SJCRH30 (cell line): ENCODE measurements around the gene HEMK1. TPM values are rescaled to one million over a fixed set of nuclear protein-coding genes. Genes with fewer than 3 reads are reported as not detected.
A peak's percentile ranks its signal among the peaks of the same experiment; 100 is the strongest.

ENCODE experiments used
- DNase-seq, 2 experiments: peaks; one replicate each; pipeline ENCODE4 v3.0.0-alpha.2; 2015 to 2020
- H3K27ac ChIP-seq: fragments of 250-450 bp; sonication (Bioruptor Pico); 2 replicates; pipeline ENCODE4 v1.5.1; 2020; ENCODE audit warnings: mild to moderate bottlenecking, moderate library complexity
- H3K27me3 ChIP-seq: fragments of 250-450 bp; sonication (Bioruptor Pico); 2 replicates; pipeline ENCODE4 v1.5.1; 2020; ENCODE audit warnings: mild to moderate bottlenecking, moderate library complexity
- H3K36me3 ChIP-seq: fragments of 250-450 bp; sonication (Bioruptor Pico); 2 replicates; pipeline ENCODE4 v1.5.1; 2020; ENCODE audit warnings: mild to moderate bottlenecking, moderate library complexity
- H3K4me1 ChIP-seq: fragments of 250-450 bp; sonication (Bioruptor Pico); 2 replicates; pipeline ENCODE4 v1.5.1; 2020; ENCODE audit warnings: mild to moderate bottlenecking, moderate library complexity
- H3K4me3 ChIP-seq: fragments of 250-450 bp; sonication (Bioruptor Pico); 2 replicates; pipeline ENCODE4 v1.5.1; 2020; ENCODE audit warnings: mild to moderate bottlenecking, moderate library complexity
- H3K9me3 ChIP-seq: fragments of 250-450 bp; sonication (Bioruptor Pico); replicated peaks from 2 replicates; pipeline ENCODE4 v1.5.1; 2020; ENCODE audit warnings: mild to moderate bottlenecking, moderate library complexity
- total RNA-seq: library from RNA; depleted of rRNA; stranded (reverse); fragments of >200 nt; shearing (Covaris generic); gene quantifications from 2 replicates; pipeline ENCODE4 v1.2.3, GENCODE V29; 2014

HEMK1 gene
- total RNA-seq, 1 experiment from 2014 or later, result 6.2 TPM

- DNase-seq, result no peak
- Histone ChIP-seq H3K4me3 (no peak overlapping the region), H3K36me3 (peaks cover 5% of the 10 kb centered on the region), H3K4me1 (no peaks in the 10 kb centered on the region; the same call in 1 of the 2 replicates), H3K27ac (no peak overlapping the region), H3K27me3 (no peaks in the 10 kb centered on the region), H3K9me3 (no peaks in the 10 kb centered on the region)
Measured at GRCh38 chr3:50609071-50609762, 39.9 kb downstream of the HEMK1 start.

DNA sequence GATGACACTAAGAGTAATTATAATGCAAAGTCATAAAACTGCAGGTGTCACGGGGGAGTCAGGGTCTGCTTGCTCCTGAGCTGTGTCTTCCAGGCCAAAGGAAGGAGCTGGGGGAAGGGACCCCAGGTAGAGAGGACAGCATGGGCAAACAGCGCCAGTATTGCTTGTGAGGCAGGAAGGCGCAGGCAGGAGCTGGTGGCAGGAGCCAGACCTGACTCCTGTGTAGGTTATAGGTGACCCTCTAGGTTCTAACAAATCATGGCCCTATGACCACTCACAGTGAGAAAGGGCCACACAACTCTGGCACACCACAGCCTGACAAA is 40.4 kb downstream of the HEMK1 start:
- Histone ChIP-seq H3K27me3 (no peaks in the 10 kb centered on the region), H3K9me3 (no peaks in the 10 kb centered on the region), H3K4me3 (no peak overlapping the region), H3K27ac (no peak overlapping the region), H3K4me1 (no peaks in the 10 kb centered on the region; the same call in 1 of the 2 replicates), H3K36me3 (peaks cover 5% of the 10 kb centered on the region)
- DNase-seq, result no peak

DNA sequence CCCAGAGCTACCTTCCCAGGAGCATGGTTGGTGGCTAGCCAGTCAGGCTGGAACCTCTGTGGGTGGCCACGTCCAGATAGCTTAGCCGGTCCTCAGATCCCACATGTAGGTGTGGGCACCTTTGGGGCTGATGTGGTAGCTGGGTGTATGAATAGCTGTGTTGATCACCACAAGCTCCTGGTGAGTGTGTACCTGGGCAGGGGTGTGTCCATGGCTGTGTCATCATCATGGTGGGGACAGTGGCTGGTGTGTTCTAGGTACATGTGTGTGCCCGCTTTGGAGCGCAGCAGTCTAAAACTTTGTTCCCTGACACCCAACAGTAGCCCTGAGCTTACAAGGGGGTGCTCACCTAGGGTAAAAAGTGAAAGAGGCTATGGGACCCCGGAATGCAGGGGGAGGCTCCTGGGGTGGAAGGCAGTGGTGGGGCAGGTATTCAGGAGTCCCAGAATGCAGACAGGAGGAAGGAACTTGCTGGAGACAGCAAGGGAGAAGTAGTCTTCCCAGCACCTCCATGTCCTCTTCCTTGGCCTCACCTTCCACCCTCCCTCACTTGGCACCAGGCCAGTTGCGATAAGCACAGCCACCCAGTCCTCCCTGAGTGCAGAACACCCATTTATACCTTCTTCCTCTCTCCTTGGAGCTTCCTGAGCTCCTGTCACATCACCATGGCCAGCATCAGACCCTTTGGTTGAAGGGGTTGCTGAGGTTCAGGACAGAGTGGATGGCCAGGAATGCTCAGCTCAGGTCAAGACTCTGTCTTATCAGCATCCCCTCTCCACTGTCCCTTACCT is 41.1 kb downstream of the HEMK1 start:
- no peaks in the 10 kb centered on the region for H3K27me3 ChIP-seq
- peak overlapping the region; percentile 69 for H3K4me3 ChIP-seq
- no peak overlapping the region for H3K27ac ChIP-seq
- H3K9me3 ChIP-seq, result no peaks in the 10 kb centered on the region
- H3K4me1 ChIP-seq, result no peaks in the 10 kb centered on the region; the same call in 1 of the 2 replicates
- H3K36me3 ChIP-seq, result peaks cover 5% of the 10 kb centered on the region
- DNase-seq, result peak in 1 of 2 experiments; percentile 35

- H3K4me3 ChIP-seq, result peak overlapping the region; percentile 69
- no peaks in the 10 kb centered on the region for H3K27me3 ChIP-seq
- peak overlapping the region; percentile 66 for H3K27ac ChIP-seq
- H3K4me1 ChIP-seq, result peaks cover under 1% of the 10 kb centered on the region
- H3K36me3 ChIP-seq, result peaks cover 3% of the 10 kb centered on the region
- H3K9me3 ChIP-seq, result no peaks in the 10 kb centered on the region
- DNase-seq, result peak in 1 of 2 experiments; percentile 19
Measured at GRCh38 chr3:50610992-50611463, 41.7 kb downstream of the HEMK1 start.

GRCh38 chr3:50611464-50612233 is 42.3 kb downstream of the HEMK1 start, which contains the start of gene CISH:
CISH (minus strand) TSS chr3:50611774; CDS start chr3:50611650, 124 bp downstream.
- peak; percentile 96 to 97 for DNase-seq
- H3K9me3 ChIP-seq, result no peaks in the 10 kb centered on the region
- no peaks in the 10 kb centered on the region for H3K27me3 ChIP-seq
- peaks cover 3% of the 10 kb centered on the region for H3K4me1 ChIP-seq
- peaks cover 3% of the 10 kb centered on the region for H3K36me3 ChIP-seq
- H3K4me3 ChIP-seq, result peak within 1 kb of the TSS; percentile 69
- H3K27ac ChIP-seq, result peak within 1 kb of the TSS; percentile 66

DNA sequence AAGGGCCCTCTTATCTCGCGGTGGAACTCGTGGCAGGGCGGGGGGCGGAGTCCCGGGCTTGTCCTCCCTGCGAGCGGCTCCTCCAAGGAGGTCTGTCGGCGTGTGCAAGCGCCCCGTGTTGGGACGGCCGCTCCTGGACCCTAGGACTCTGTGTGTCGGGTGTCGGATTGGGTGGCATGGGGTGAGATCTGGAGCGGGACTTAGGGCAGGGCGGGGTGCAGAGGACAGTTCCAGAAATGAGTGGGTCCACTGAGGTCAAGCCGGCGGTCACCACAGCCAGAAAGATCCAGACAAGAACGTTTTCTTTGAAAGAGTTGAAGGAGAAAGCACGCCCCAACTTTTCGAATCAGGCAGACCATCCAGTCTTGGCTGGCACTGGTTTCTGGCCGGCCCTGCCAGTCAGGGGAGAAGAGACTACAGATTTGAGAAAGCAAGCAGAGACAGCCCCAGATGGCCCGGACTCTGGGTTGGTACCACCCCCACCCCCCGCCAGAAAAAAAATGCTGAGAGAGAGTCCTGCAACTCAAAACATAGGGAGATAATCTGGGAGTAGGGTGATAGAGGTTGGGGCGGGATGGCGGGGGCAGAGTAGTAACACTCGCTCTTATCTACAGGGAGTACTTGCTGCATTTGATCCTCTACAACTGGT is 43.0 kb downstream of the HEMK1 start:
- peak overlapping the region; percentile 69 for H3K4me3 ChIP-seq
- peaks cover 3% of the 10 kb centered on the region for H3K4me1 ChIP-seq
- no peaks in the 10 kb centered on the region; the same call in 1 of the 2 replicates for H3K36me3 ChIP-seq
- H3K27me3 ChIP-seq, result no peaks in the 10 kb centered on the region
- H3K27ac ChIP-seq, result peak overlapping the region; percentile 66; the same call in 1 of the 2 replicates
- peak in 1 of 2 experiments; percentile 28 for DNase-seq
- no peaks in the 10 kb centered on the region for H3K9me3 ChIP-seq

GRCh38 chr3:50612970-50613846 is 43.9 kb downstream of the HEMK1 start:
- Histone ChIP-seq H3K36me3 (no peaks in the 10 kb centered on the region), H3K4me1 (peaks cover 3% of the 10 kb centered on the region), H3K27me3 (no peaks in the 10 kb centered on the region), H3K27ac (no peak overlapping the region), H3K9me3 (no peaks in the 10 kb centered on the region), H3K4me3 (peak overlapping the region; percentile 69; the same call in 1 of the 2 replicates)
- DNase-seq, result no peak

GRCh38 chr3:50615190-50615589 is 45.9 kb downstream of the HEMK1 start:
- no peaks in the 10 kb centered on the region for H3K36me3 ChIP-seq
- no peaks in the 10 kb centered on the region for H3K9me3 ChIP-seq
- no peak overlapping the region for H3K27ac ChIP-seq
- H3K4me3 ChIP-seq, result no peak overlapping the region
- peaks cover 3% of the 10 kb centered on the region for H3K4me1 ChIP-seq
- no peak for DNase-seq
- no peaks in the 10 kb centered on the region for H3K27me3 ChIP-seq

GRCh38 chr3:50616003-50616769 is 46.9 kb downstream of the HEMK1 start:
- no peaks in the 10 kb centered on the region for H3K27me3 ChIP-seq
- H3K9me3 ChIP-seq, result no peaks in the 10 kb centered on the region
- H3K4me1 ChIP-seq, result peaks cover 3% of the 10 kb centered on the region
- peak; percentile 74 to 86 for DNase-seq
- peak overlapping the region; percentile 75 for H3K4me3 ChIP-seq
- H3K27ac ChIP-seq, result no peak overlapping the region
- H3K36me3 ChIP-seq, result no peaks in the 10 kb centered on the region

GRCh38 chr3:50616770-50617095 is 47.4 kb downstream of the HEMK1 start:
- no peak overlapping the region for H3K27ac ChIP-seq

DNA sequence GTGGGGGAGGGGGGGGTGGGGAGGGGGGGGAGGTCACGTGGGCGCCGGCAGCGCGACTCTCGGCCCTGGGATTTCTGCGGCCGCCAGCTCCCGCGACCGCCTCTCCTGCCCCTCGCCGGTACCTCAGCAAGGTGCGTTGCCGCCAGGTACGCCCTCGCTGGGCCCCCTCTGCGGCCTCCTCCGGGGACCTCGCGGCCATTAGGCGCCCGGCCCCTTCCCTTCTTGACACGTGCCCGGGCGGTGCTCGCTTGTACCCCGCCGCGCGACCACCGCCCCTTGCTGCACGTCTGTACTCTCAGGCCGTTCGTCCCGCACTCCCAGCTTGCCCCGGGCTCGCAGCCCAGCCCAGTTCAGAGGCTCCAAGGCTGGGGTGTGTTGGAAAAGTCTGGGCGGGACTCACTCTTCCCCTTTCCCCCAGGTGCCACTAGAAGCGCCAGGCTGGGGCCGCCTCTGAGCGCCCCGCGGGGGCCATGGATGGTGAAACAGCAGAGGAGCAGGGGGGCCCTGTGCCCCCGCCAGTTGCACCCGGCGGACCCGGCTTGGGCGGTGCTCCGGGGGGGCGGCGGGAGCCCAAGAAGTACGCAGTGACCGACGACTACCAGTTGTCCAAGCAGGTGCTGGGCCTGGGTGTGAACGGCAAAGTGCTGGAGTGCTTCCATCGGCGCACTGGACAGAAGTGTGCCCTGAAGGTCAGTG is 47.9 kb downstream of the HEMK1 start, which contains the start of gene MAPKAPK3:
TSS of gene MAPKAPK3 (plus strand) at position 56 of the 696 bp plus-strand sequence. CDS start at position 471, 415 bp downstream.
- H3K27ac ChIP-seq, result 0 out of 2 replicates have a peak within 1 kb of the TSS, but pooled peaks have one; percentile 12
- peak; percentile 26 to 39 for DNase-seq
- no peaks in the 10 kb centered on the region for H3K9me3 ChIP-seq
- no peaks in the 10 kb centered on the region for H3K36me3 ChIP-seq
- H3K27me3 ChIP-seq, result no peaks in the 10 kb centered on the region
- peak within 1 kb of the TSS; percentile 75 for H3K4me3 ChIP-seq
- H3K4me1 ChIP-seq, result peaks cover 3% of the 10 kb centered on the region

More at GRCh38 chr3:50616770-50617095, 47.4 kb downstream of the HEMK1 start:
- H3K4me3 ChIP-seq, result peak overlapping the region; percentile 75
- peaks cover 3% of the 10 kb centered on the region for H3K4me1 ChIP-seq
- H3K36me3 ChIP-seq, result no peaks in the 10 kb centered on the region
- no peaks in the 10 kb centered on the region for H3K27me3 ChIP-seq
- no peaks in the 10 kb centered on the region for H3K9me3 ChIP-seq
- peak; percentile 87 to 92 for DNase-seq

DNA sequence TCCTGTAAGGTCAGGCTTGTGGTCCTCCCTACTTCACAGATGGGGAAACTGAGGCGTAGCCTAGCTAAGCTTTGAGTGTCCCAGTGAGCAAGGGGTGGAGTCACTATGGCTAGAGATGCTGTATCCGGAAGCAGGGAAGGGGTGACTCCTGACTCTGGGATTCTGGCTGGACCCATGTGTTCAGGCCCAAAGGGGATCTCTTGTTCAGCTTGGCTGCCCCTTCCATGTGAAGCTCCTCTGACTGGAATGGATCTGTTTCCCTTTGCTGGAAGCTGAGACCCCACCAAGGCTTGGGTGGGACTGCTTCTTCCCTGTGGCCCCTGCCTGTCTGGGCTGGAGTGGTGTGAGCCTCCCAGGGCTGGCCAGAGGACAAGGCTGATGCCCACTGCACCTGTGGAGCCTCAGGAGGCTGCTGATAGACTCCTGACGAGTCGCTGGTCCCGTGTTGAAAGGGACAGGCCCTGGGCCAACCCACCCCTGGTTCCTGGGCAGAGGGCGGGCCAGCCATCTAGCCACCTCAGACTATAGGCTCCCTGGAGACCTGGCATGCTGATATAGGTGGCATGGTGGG is 48.7 kb downstream of the HEMK1 start:
- no peak for DNase-seq
- no peak overlapping the region for H3K27ac ChIP-seq
- no peaks in the 10 kb centered on the region for H3K36me3 ChIP-seq
- peak overlapping the region; percentile 75 for H3K4me3 ChIP-seq
- peaks cover 3% of the 10 kb centered on the region for H3K4me1 ChIP-seq
- H3K27me3 ChIP-seq, result no peaks in the 10 kb centered on the region
- no peaks in the 10 kb centered on the region for H3K9me3 ChIP-seq
